ENCODE data around the gene CASD1.

CASD1 gene

GRCh38 chr7:94590526-94591162 lies 81.0 kb downstream of the CASD1 start:
- no peak for DNase-seq

DNA sequence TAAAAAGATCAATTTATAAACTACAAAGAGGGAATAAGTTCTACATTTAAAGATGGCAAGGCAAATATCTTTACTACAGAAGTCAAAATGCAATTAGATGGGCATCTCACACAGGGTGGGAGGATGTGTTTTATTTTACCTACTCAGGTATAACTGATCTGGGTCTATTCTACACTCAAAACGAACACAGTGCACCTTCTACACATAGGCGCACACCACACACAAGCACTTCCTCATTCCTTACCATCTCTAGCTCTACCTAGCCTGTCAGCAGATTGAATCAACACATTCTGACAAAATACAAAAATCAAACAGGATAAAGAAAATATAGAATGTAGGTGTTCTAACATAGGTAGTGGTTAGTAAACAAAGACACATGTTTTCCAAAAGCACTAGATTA lies 81.6 kb downstream of the CASD1 start:
- DNase-seq: no peak

GRCh38 chr7:94594882-94595281 lies 85.3 kb downstream of the CASD1 start:
- no peak for DNase-seq

GRCh38 chr7:94595717-94596116 lies 86.1 kb downstream of the CASD1 start:
- no peak for DNase-seq

GRCh38 chr7:94600267-94600666 lies 90.7 kb downstream of the CASD1 start:
- DNase-seq: no peak

DNA sequence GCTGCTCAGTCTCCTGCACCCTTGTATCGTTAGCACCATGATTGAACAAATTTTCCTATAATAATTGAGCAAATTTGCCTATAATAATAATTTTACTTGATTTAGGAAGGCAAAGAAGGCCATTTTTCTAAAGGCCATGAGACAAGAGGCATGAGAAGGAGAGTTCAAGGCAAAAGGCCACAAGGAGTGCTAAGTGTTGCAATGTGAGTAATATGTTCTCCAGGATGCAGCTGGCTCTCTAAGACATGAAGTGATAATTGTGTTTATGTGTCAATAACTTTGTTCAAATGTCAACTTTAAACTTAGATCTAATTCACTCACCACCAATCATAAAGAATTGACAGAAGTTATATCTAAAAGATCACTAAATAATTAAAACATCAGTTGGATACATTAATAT lies 92.6 kb downstream of the CASD1 start:
- no peak for DNase-seq

GRCh38 chr7:94605031-94605430 lies 95.4 kb downstream of the CASD1 start:
- no peak for DNase-seq
